ENCODE results near the gene RNF212B.

DNA sequence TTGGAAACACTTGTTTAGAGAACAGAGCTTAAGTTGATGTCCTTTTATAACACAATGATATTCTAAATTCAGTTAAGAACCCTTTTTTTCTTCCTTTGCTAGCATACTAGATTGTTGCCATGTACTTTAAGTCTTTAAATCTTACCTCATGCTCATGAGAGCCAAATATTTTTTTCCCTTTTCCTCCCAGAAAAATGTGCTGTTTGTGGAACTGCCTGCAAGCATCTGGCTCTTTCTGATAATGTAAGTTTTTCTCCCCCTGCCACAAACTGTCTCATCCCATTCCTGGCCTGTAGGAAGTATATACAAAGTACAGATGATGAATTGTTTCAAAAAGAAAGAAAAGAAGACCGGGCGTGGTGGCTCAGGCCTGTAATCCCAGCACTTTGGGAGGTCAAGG is 5.3 kb downstream of the RNF212B start:
- TF ChIP-seq POLR2AphosphoS5 (IDR thresholded peaks at IDR 0.05; ENCODE audit: low read depth, low read length) (no peak), CTCF (IDR thresholded peaks at IDR 0.05) (no peak), SIN3A (IDR thresholded peaks at IDR 0.05; ENCODE audit: borderline replicate concordance, insufficient read depth, low read depth, low read length) (no peak)
- TF ChIP-seq, protein P1, sequence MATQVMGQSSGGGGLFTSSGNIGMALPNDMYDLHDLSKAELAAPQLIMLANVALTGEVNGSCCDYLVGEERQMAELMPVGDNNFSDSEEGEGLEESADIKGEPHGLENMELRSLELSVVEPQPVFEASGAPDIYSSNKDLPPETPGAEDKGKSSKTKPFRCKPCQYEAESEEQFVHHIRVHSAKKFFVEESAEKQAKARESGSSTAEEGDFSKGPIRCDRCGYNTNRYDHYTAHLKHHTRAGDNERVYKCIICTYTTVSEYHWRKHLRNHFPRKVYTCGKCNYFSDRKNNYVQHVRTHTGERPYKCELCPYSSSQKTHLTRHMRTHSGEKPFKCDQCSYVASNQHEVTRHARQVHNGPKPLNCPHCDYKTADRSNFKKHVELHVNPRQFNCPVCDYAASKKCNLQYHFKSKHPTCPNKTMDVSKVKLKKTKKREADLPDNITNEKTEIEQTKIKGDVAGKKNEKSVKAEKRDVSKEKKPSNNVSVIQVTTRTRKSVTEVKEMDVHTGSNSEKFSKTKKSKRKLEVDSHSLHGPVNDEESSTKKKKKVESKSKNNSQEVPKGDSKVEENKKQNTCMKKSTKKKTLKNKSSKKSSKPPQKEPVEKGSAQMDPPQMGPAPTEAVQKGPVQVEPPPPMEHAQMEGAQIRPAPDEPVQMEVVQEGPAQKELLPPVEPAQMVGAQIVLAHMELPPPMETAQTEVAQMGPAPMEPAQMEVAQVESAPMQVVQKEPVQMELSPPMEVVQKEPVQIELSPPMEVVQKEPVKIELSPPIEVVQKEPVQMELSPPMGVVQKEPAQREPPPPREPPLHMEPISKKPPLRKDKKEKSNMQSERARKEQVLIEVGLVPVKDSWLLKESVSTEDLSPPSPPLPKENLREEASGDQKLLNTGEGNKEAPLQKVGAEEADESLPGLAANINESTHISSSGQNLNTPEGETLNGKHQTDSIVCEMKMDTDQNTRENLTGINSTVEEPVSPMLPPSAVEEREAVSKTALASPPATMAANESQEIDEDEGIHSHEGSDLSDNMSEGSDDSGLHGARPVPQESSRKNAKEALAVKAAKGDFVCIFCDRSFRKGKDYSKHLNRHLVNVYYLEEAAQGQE (IDR thresholded peaks at IDR 0.05; ENCODE audit: insufficient read depth in 1 of 2, low read depth in 2 of 2, low read length in 1 of 2): no peak

Data from Panc1 (cell line).